PC-9 (cell line): Measurements from ENCODE around the gene PDE4D.

ENCODE experiments used
- EZH2 ChIP-seq: fragments of 200-600 bp; sonication (generic); IDR thresholded peaks from 2 replicates; pipeline ENCODE4 v1.8.0; 2017; ENCODE audit warnings: antibody characterized with exemption, low read depth
- TF ChIP-seq, protein P1 (sequence below): fragments of 200-600 bp; sonication (generic); conservative IDR thresholded peaks from 2 replicates; pipeline ENCODE4 v1.6.1; 2017; ENCODE audit warnings: mixed run types, antibody characterized with exemption, mild to moderate bottlenecking, moderate library complexity

DNA sequence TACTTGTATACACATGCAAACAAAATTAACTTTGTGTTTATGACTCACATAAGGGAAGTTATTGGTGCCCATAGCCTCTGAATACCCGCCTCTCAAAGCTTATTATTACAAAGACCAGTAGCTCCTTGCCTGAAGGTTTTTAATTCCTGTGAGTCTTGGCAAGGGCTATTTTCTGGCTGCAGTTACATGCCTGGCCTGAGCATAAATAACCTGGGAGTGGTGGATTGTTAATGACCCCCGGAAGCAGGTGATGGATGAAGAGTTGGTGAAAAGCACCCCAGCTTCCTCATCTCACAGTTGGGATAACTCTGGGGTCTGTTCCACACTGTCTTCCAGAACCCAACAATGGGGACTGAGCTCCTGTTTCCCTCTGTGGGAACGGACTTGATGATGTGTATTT is 594.5 kb downstream of the PDE4D start:
- TF ChIP-seq, protein P1, sequence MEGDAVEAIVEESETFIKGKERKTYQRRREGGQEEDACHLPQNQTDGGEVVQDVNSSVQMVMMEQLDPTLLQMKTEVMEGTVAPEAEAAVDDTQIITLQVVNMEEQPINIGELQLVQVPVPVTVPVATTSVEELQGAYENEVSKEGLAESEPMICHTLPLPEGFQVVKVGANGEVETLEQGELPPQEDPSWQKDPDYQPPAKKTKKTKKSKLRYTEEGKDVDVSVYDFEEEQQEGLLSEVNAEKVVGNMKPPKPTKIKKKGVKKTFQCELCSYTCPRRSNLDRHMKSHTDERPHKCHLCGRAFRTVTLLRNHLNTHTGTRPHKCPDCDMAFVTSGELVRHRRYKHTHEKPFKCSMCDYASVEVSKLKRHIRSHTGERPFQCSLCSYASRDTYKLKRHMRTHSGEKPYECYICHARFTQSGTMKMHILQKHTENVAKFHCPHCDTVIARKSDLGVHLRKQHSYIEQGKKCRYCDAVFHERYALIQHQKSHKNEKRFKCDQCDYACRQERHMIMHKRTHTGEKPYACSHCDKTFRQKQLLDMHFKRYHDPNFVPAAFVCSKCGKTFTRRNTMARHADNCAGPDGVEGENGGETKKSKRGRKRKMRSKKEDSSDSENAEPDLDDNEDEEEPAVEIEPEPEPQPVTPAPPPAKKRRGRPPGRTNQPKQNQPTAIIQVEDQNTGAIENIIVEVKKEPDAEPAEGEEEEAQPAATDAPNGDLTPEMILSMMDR: no peak
- no peak for TF ChIP-seq EZH2
